KOPT-K1 (cell line): Measurements from ENCODE around the gene PTPRG.
A peak's percentile ranks its signal among the peaks of the same experiment; 100 is the strongest.

Experiments used
- H3K27ac ChIP-seq: fragments of 200-600 bp; sonication (generic); 2 replicates; pipeline ENCODE4 v1.5.1; 2016; ENCODE audit warnings: antibody characterized with exemption, mild to moderate bottlenecking, low read depth, low read length; ENCODE audit not compliant: poor library complexity, severe bottlenecking
- H3K36me3 ChIP-seq: fragments of 200-600 bp; sonication (generic); 2 replicates; pipeline ENCODE4 v1.5.1; 2017; ENCODE audit warnings: antibody characterized with exemption, mild to moderate bottlenecking, low read length, moderate library complexity; ENCODE audit not compliant: insufficient read depth
- H3K9me3 ChIP-seq: fragments of 200-600 bp; sonication (generic); 2 replicates; pipeline ENCODE4 v1.5.1; 2017; ENCODE audit warnings: antibody characterized with exemption, low read length, mild to moderate bottlenecking; ENCODE audit not compliant: insufficient read depth, poor library complexity, severe bottlenecking

PTPRG gene

DNA sequence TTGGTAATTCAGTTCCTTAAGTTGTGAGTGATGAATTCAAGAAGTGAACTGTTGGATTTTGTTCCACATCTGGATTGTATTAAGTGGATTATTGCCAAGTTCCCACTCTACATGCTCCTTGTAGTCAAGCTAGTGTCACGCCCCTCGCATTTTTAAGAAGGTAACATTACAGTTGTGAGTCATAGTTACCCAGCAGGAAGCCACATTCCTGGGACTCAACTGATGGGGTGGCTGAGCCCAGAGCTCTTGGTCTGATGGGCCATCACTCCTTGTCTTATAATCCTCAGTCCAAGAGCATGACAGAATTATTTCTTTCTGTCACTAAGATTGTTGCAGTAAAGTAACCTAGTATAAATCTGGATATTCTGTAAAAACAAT, 102.7 kb downstream of the PTPRG start:
- Histone ChIP-seq H3K9me3 (no peaks in the 10 kb centered on the region), H3K27ac (no peak overlapping the region), H3K36me3 (no peaks in the 10 kb centered on the region)

DNA sequence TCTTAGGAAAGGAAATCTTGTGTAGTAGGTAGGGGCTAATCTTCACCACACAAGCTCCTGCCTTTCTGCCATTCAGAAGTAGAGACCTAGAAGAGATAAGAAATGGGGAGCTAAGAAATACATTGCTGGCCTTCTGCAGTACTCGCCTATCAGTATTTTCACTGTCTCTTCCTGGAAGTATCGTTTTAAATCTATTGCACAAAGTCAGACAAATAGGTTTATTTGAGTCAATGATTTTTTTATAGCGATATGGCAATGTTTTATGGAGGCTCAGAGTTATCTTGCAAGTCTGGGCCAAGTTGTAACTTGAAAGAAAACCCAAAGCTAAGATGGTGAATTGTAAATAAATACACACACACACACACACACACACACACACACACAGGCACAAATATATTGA, 103.8 kb downstream of the PTPRG start:
- no peaks in the 10 kb centered on the region for H3K36me3 ChIP-seq
- H3K9me3 ChIP-seq = no peaks in the 10 kb centered on the region
- no peak overlapping the region for H3K27ac ChIP-seq

DNA sequence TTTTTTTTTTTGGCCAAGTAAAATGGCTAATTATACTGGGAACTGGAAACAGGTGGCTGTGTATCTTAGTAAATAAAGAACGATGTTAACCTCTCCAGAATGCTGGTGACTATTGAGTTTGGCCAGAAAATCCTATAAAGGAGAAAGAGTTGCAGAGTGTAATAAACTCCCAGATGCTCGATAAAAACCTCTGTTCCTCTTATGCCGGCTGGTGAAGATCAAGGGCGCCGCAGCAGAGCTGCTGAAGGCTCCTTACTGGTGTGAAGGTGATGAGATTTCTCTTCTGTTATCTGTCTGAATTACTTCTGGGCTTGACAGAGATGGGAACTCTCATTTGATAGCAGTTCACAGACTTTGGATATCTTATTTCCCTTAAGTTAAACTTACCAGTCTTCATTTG, 104.6 kb downstream of the PTPRG start:
- no peaks in the 10 kb centered on the region for H3K36me3 ChIP-seq
- no peak overlapping the region for H3K27ac ChIP-seq
- no peaks in the 10 kb centered on the region for H3K9me3 ChIP-seq

DNA sequence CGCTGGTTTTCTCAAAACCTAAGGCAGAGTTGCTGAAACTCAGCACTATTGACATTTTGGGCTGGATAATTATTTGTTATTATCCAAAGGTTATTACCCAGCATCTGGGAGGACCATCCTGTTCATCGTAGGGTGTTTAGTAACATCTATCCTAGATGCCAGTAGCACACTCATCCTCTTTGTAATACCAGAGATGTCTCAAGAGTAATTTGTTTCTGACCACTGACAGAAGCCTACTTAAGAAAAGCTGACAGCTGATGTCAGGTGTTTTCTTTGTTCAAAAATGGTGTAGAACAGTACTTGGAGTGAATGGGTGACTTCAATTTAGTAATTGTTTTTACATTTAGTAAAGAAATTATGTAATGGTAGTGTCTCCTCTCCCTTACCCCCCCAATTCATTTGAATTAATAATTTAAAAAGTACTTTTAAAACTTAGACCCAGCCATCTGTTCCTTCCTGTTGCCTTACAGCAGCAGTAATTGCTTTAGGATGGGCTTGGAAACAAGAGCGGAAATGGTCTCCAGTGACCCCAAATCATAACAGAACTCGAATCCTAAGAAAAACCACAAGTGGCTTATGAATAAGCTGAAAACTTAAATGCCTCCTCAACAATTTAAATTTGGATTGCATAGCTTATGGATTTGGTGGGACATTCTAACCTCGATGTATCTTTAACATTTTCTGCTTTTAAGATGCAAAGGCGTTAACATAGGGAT, 105.4 kb downstream of the PTPRG start:
- Histone ChIP-seq H3K9me3 (no peaks in the 10 kb centered on the region), H3K36me3 (no peaks in the 10 kb centered on the region), H3K27ac (no peak overlapping the region)

DNA sequence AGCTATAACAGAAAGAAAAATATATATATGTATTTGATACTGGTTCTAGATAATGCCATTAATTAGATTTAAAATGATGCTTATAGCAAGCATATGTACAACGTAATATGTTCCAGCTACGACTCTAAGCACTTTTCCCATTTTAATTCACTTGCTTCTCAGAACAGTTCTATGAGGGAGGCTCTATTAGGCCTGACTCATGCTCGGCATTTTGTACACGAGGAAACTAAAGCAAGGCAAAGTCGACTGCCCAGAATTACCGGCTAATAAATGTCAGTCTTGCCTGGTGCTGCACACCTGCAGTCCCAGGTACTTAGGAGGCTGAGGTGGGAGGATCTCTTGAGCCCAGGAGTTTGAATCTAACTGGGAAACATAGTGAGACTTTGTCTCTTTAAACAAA, 106.0 kb downstream of the PTPRG start:
- no peaks in the 10 kb centered on the region for H3K36me3 ChIP-seq
- no peak overlapping the region for H3K27ac ChIP-seq
- no peaks in the 10 kb centered on the region for H3K9me3 ChIP-seq

DNA sequence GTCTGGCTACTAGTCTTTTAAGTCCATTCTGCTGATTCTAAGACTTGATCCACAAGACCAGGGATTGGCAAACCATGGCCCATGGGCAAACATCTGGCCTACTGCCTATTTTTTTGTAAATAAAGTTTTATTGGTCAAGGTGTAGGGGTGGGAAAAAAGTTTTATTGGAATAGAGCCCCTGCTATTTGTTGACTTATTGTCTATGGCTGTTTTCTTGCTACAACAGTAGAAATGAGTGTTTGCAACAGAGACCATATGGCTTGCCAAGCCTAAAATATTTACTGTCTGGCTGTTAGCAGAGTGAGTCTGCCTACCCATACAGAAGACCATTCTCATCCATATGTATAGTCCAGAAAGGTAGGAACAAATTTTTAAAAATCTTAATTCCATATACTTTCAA, 106.4 kb downstream of the PTPRG start:
- no peaks in the 10 kb centered on the region for H3K9me3 ChIP-seq
- H3K27ac ChIP-seq = no peak overlapping the region
- no peaks in the 10 kb centered on the region for H3K36me3 ChIP-seq

DNA sequence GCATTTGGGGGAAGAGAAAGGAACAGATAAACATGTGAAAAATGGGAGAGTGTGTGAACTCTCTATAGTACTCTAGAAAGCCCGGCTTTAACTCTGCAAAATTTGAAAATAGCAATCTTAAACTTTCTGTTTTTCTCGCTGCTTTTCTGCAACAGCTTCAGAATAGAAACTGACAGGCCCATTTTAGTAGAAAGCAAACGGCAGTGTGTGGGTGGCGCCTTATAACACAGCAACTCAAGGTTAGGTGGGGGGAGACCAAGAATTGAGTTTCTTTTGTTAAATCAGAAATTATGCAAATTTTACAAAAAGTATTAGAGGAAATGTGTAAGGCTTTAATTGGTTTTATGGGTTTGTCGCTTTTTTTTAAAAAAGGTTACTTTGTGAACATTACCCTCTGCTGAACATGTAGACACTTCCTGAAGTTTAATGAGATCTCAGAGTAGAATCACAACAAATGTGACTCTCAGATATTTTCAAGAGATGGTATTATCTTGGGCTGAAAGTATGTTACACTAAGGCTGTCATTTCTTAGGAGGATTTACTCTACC, 107.0 kb downstream of the PTPRG start:
- Histone ChIP-seq H3K27ac (peak overlapping the region; percentile 51), H3K36me3 (no peaks in the 10 kb centered on the region), H3K9me3 (no peaks in the 10 kb centered on the region)

DNA sequence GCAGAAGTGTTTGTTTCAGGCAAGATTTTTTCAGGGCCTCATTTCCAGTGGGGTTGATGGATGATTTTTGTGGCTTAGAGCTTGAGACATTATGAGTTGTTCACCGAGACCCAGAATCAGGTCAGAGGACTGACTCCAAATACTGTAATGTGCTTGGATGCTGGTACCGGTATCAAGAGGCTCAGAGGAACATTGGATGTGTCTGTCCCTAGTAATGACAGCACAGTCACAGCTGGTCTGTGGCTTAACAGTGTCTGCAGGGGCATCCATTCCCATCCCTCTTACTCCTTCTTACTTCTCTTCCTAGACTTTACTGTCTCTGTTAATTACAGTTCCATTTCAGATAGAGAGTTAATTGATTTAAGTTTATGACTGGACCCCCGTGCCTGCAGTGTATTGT, 107.8 kb downstream of the PTPRG start:
- peak overlapping the region; percentile 51 for H3K27ac ChIP-seq
- H3K9me3 ChIP-seq = no peaks in the 10 kb centered on the region
- H3K36me3 ChIP-seq = no peaks in the 10 kb centered on the region

DNA sequence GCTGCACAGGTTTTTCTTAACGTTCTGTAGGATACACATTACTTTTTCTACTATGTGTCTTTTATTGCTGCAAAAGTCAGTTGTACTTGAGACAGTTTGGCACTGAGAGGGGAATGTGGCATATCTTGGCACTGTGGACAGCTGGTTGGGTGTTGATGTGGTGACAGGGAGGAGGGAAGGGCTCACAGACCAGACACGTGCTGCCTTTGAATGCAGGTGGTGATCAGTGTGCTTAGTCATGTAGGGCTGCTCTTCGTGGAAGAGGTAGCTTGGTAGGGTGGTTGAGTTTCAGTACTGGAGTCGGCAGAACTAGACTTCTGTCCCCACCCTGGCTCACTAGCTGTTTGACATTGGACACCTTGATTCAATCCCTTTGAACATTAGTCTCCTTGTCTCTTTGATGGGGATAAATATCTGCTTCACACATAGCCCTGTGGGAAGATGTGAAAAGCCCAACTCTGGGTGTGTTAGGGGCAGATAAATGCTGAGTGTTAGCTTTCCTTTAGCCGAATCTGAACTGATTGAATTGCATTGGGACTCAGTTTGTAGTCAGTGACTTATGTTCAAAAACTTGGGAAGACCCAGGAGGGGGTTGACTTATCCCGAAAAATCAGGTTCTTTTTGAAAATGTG, 108.4 kb downstream of the PTPRG start:
- Histone ChIP-seq H3K36me3 (no peaks in the 10 kb centered on the region), H3K9me3 (no peaks in the 10 kb centered on the region), H3K27ac (peak overlapping the region; percentile 51)

DNA sequence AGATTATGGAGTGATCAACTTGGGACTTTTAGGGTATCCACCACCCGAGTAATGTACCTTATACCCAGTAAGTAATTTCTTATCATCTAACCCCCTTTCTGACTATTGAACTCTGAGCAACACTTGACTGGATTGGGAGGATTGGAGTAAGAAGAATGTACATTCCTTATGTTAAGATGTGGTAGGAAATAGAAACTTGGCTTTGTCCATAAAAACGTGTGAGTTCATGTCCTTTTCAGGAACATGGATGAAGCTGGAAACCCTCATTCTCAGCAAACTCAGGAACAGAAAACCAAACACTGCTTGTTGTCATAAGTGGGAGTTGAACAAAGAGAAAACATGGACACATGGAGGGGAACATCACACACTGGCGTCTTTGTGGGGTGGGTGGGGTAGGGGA, 112.3 kb downstream of the PTPRG start:
- Histone ChIP-seq H3K9me3 (no peaks in the 10 kb centered on the region), H3K36me3 (no peaks in the 10 kb centered on the region), H3K27ac (no peak overlapping the region)

DNA sequence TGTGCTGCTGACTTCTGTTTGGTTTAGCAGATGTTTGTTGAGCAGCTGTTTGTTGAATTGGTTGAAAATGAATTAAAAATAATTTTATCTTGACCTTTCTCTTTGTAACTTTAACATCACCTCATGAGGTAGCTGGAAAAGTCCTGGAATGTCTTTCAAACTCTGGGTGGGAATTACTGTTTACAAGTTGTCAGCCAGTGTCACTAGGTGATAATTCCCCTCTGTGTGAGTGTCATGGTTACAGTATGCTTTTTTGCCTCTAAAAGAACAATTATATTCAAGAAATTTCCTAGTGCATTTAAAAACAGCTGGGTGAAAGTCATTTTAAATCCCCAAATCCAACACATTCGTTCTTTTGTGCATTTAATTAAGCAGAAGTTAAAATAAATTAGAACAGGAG, 113.2 kb downstream of the PTPRG start:
- H3K9me3 ChIP-seq = no peaks in the 10 kb centered on the region
- H3K36me3 ChIP-seq = no peaks in the 10 kb centered on the region
- no peak overlapping the region for H3K27ac ChIP-seq

DNA sequence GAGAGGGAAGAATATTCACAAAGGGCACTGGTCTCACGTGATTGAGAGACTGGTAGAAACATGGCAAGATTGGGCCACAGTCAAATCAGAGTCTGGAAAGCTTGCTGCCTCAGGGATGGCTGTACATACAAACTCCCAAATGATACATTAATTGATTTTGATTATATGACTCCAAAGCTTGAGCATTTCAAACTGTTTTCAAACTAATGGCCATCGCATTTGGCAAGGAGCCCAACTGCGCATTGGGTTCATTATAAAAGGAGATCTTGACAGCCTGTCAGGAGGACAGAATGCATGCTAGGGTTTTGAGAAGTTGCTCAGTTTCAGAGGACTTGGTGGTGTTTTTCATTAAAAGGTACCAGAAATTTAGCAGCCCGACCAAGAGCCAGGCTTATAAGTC, 117.7 kb downstream of the PTPRG start:
- Histone ChIP-seq H3K27ac (no peak overlapping the region), H3K9me3 (no peaks in the 10 kb centered on the region), H3K36me3 (no peaks in the 10 kb centered on the region)

DNA sequence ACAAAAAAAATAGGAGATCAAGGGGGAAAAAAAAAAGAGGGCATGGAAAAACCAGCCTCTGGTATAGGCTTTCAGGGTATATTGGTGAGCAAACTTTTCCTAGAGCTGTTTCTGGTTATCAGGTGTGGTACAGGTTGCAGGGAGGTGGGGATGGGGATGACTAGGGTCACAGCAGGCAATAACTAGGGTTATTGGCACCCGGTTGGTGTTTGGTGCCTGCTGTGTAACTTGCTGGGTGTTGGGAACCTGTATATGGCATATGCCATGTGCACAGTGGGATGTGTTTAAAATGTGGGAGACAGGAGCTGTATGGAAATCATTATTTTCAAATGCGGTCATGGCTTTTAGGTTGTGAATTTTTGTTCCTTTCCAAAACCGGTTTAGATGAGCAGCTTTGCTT, 119.2 kb downstream of the PTPRG start:
- H3K9me3 ChIP-seq = no peaks in the 10 kb centered on the region
- no peak overlapping the region for H3K27ac ChIP-seq
- no peaks in the 10 kb centered on the region for H3K36me3 ChIP-seq

DNA sequence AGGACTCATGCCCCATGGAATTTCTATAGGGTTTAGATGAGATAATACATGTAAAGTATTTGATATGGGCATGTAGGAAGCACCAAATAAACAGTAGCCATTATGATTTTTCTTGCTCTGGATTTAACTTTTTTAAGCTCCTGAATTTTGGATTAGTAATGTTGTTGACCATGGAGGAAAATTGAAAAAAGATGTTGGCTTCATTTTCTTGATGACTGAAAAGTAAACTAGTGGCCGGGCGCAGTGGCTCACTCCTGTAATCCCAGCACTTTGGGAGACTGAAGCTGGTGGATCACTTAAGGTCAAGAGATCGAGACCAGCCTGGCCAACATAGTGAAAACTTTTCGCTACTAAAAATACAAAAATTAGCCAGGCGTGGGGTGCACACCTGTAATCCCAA, 120.3 kb downstream of the PTPRG start:
- Histone ChIP-seq H3K36me3 (no peaks in the 10 kb centered on the region), H3K27ac (no peak overlapping the region), H3K9me3 (no peaks in the 10 kb centered on the region)

DNA sequence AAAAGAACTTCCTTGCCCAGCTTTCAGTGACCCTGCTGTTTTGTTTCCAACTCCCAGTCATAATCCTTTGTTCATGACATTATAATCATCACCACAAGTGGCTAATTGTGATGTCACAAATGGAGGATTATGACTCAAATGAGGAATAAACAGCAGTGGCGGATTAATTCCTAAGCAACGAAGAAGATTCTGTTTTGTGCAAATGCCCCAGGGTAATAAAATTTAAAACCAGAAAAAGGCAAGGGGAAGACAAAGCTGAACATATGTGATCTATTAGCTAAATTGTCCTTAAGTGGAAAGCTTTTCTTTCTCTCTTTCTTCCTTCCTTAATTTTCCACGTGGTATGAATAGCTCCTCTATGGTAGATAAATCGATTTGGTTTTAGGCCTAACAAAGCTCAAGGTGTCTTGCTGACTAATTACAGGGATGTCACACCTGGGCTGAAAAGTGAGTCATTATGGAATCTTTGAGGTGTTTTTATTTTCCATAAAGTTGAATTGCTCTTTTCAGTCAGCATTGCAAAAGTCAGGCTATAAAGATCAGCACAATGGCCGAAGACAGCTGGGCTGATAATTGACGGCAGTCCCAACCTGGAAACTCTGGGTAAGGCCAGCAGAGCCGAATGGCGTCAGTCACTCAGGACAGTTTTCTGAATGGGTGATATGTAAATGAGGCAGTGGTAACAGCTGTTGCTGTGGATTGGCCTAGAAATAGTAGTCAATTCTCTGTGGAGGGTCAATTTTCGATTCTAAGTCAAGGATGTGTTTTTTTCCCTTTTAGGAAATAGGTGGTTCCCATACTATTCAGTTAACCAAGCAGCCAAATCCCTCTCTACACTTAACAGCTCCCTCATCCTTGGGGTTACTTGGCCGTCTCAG, 121.5 kb downstream of the PTPRG start:
- Histone ChIP-seq H3K27ac (no peak overlapping the region), H3K9me3 (no peaks in the 10 kb centered on the region), H3K36me3 (no peaks in the 10 kb centered on the region)
